Measurements from ENCODE around the gene GPR162. TPM values are rescaled to one million over a fixed set of nuclear protein-coding genes. Genes with fewer than 3 reads are reported as not detected.

The GPR162 gene
- total RNA-seq, 2 experiments from 2014 or later, result not detected

DNA sequence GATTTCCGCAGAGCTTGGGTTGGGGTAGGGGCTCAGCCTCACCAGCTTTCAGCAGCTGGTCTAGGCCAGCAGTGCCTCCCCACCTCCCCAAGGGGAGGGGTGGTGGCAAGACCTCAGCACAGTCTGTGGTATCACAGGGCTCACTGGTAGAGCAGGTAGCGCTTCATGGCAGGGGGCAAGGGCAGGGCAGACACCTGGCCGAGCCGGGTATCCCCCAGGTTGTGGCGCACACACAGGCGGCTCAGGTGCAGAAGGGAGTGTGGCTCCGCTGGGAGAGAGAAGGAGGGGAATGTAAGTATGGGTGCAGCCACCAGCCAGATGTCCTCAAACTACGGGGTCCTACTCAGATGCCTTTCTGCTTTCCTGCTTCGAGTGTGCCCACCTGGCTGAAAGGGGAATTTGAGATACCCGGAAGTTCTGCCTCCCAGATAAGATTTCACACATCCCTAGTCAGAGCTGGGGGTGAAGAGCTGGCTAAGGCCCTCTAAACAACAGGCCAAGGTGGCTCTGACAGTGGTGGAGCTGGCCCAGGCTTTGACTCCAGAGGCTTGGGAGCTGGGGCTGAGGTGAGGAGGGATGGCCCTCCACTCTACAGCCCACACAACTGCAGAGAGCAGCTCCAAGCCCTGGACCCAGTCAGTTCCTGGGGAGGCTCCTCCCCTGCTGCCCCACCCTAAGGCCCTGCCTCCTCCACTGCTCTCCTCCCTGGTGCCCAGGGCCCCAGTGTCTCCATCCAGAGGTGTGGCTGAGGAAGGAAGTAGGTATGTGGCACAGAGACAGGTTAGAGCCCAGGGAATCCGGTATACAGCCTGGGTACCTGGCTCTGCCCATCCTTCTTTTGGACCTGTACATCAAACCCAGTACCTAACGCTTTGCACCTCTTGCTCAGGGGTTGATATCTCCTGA lies 49.7 kb downstream of the GPR162 start:
- H3K9me3 ChIP-seq (ENCODE audit: low read length), result no peaks in the 10 kb centered on the region
- H4K20me1 ChIP-seq (ENCODE audit: insufficient read depth, low read length), result 0 out of 2 replicates have a peak, but pooled peaks cover 10% of the 10 kb centered on the region
- peak; percentile 26 for DNase-seq (ENCODE audit: low spot score)
- H3K9me2 ChIP-seq (ENCODE audit: insufficient read depth, low read length), result no peaks in the 10 kb centered on the region
- H3K27ac ChIP-seq (ENCODE audit: low read depth, low read length, poor library complexity, severe bottlenecking), result peak overlapping the region; percentile 60
- ChIA-PET POLR2A (interaction anchor here (0.7 to 2.6 kb wide), 5 partner anchors 11 to 208 kb away, joined by 3 to 19 read pairs (median 3); partner anchors contain the start of genes CDCA3 and USP5), CTCF (ENCODE audit: unreplicated experiment) (interaction anchor here (1.3 to 2.8 kb wide), 2 partner anchors 20 to 118 kb away, joined by 5 to 17 read pairs; partner anchors contain the start of gene MLF2)
- BruUV-seq (replicated peaks), result no TSS peak
- intact Hi-C loops (cut with micrococcal nuclease; ENCODE audit: unreplicated experiment), result loop anchor here (5.0 kb wide), 3 partner anchors 91 to 321 kb away; partner anchors contain the start of gene C1RL
- H2AFZ ChIP-seq (ENCODE audit: low read length), result no peak overlapping the region
- peak overlapping the region; percentile 99 for H3K4me2 ChIP-seq (ENCODE audit: low read length)
- TF ChIP-seq, protein P1, sequence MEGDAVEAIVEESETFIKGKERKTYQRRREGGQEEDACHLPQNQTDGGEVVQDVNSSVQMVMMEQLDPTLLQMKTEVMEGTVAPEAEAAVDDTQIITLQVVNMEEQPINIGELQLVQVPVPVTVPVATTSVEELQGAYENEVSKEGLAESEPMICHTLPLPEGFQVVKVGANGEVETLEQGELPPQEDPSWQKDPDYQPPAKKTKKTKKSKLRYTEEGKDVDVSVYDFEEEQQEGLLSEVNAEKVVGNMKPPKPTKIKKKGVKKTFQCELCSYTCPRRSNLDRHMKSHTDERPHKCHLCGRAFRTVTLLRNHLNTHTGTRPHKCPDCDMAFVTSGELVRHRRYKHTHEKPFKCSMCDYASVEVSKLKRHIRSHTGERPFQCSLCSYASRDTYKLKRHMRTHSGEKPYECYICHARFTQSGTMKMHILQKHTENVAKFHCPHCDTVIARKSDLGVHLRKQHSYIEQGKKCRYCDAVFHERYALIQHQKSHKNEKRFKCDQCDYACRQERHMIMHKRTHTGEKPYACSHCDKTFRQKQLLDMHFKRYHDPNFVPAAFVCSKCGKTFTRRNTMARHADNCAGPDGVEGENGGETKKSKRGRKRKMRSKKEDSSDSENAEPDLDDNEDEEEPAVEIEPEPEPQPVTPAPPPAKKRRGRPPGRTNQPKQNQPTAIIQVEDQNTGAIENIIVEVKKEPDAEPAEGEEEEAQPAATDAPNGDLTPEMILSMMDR (conservative IDR thresholded peaks at IDR 0.05; ENCODE audit: low read length), result no peak
- TF ChIP-seq EZH2phosphoT487 (IDR thresholded peaks at IDR 0.05; ENCODE audit: borderline replicate concordance, low read depth, low read length), result no peak
- peaks cover 22% of the 10 kb centered on the region; the same call in 1 of the 2 replicates for H3K79me2 ChIP-seq (ENCODE audit: insufficient read depth, low read depth, low read length)
- peak overlapping the region; percentile 77 for H3K4me3 ChIP-seq (ENCODE audit: low read depth, low read length, poor library complexity, severe bottlenecking)
- H3K36me3 ChIP-seq (ENCODE audit: insufficient read depth, low read length), result peaks cover 44% of the 10 kb centered on the region
- H3K4me1 ChIP-seq (ENCODE audit: insufficient read depth, low read length, poor library complexity, severe bottlenecking), result peaks cover 57% of the 10 kb centered on the region

DNA sequence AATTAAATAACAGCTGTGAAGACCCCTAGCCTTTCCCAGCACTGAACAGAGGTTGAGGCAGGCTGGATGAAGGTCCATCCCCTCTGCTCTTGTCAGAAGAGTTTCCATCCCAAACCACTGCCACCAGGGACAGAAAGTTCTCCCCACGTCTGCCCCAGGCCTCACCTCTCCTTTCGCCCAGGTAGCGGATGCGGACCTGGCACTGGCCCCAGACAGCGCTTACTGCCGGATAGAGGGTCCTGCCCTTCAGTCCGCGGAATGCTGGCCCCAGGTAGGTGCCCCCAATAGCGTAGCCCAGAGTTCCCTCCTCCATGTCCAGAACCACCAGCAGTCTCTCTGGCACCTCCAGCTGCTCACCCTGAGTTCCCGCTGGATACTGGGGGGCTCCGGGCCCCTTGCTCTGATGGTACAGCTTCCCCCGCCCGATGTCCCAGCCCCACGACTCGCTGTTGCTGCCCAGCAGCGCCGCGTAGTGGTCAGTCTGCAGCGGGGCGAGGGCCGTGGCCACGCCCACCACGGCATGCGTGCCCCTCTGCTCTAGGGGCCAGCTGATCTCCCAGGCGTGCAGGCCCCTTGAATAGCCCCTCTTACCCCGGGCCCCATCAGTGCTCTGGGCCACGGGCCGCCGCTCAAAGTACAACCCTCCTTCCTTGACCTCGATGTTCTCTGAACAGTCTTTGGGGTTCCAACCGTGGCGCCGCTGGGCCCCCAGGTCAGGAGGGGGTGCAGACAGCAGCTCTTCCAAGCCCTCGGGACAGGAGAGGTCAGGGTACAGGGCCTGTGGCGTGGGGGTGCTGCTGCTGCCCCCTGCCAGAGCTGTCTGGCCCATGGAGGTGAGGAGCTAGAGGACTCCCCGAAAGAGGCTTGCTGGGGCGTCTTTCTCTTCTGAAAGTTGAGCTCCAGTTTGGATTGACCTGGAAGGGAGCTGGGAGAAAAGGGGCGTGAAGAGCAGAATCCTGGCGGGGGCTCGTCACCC lies 50.7 kb downstream of the GPR162 start:
- Histone ChIP-seq H3K36me3 (ENCODE audit: insufficient read depth, low read length) (peaks cover 47% of the 10 kb centered on the region), H4K20me1 (ENCODE audit: insufficient read depth, low read length) (0 out of 2 replicates have a peak, but pooled peaks cover 10% of the 10 kb centered on the region), H3K79me2 (ENCODE audit: insufficient read depth, low read depth, low read length) (peaks cover 22% of the 10 kb centered on the region; the same call in 1 of the 2 replicates), H2AFZ (ENCODE audit: low read length) (no peak overlapping the region), H3K9me3 (ENCODE audit: low read length) (no peaks in the 10 kb centered on the region), H3K4me2 (ENCODE audit: low read length) (peak overlapping the region; percentile 99), H3K27ac (ENCODE audit: low read depth, low read length, poor library complexity, severe bottlenecking) (peak overlapping the region; percentile 60), H3K4me1 (ENCODE audit: insufficient read depth, low read length, poor library complexity, severe bottlenecking) (peaks cover 49% of the 10 kb centered on the region), H3K9me2 (ENCODE audit: insufficient read depth, low read length) (no peaks in the 10 kb centered on the region), H3K4me3 (ENCODE audit: low read depth, low read length, poor library complexity, severe bottlenecking) (peak overlapping the region; percentile 77)
- DNase-seq (ENCODE audit: low spot score), result peak; percentile 87
- TF ChIP-seq, protein P1 (conservative IDR thresholded peaks at IDR 0.05; ENCODE audit: low read length), result peak; percentile 92
- TF ChIP-seq EZH2phosphoT487 (IDR thresholded peaks at IDR 0.05; ENCODE audit: borderline replicate concordance, low read depth, low read length), result no peak
- ChIA-PET POLR2A (interaction anchor here (0.6 to 2.6 kb wide), 15 partner anchors 10 to 148 kb away, joined by 3 to 19 read pairs (median 3); partner anchors contain the start of genes C12orf57, CDCA3, LPCAT3 and RNU7-1), CTCF (ENCODE audit: unreplicated experiment) (interaction anchor here (0.6 to 2.8 kb wide), 10 partner anchors 10 to 119 kb away, joined by 3 to 17 read pairs (median 4); partner anchors contain the start of genes CDCA3, MLF2 and USP5)
- intact Hi-C loops (cut with micrococcal nuclease; ENCODE audit: unreplicated experiment), result loop anchor here (1.0 to 5.0 kb wide), 8 partner anchors 19 to 320 kb away; partner anchors contain the start of genes C1RL, ENO2, LPCAT3 and USP5
- BruUV-seq (replicated peaks), result TSS peak; percentile 65
